ENCODE measurements around the gene PPP1R14D.
A peak's percentile ranks its signal among the peaks of the same experiment; 100 is the strongest.

PPP1R14D gene

DNA sequence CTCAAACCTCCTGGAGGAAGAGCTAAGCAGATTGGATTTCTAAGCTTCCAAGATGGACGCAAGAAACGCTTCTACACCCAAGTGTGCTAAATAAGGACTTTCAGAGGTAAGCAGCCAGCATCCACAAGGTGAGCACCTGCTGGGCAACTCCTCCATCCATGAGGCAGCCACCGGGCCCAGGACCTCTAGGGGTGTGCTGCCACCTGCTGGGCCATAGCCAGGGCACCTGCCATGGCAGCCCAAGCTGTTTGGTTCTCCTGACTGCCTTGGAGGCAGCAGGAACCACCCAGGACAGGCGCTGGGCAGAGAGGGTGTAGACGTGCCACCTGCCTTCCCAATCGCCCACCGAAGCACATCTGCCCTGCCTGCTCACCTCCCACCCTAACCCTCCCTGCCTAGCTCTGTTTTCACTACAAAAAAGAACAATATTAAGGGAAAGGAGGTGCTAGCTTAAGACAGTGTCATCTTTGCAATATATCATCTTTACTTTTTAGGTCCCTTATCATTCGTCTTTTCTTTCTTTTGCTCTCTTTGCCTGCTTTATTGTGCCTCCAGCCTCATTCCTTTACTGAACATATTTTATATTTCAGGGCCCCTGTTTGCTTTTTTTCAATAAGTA is 45.8 kb downstream of the PPP1R14D start:
- DNase-seq (ENCODE audit: low read depth in 2 of 2) = peak; percentile 59 to 72

DNA sequence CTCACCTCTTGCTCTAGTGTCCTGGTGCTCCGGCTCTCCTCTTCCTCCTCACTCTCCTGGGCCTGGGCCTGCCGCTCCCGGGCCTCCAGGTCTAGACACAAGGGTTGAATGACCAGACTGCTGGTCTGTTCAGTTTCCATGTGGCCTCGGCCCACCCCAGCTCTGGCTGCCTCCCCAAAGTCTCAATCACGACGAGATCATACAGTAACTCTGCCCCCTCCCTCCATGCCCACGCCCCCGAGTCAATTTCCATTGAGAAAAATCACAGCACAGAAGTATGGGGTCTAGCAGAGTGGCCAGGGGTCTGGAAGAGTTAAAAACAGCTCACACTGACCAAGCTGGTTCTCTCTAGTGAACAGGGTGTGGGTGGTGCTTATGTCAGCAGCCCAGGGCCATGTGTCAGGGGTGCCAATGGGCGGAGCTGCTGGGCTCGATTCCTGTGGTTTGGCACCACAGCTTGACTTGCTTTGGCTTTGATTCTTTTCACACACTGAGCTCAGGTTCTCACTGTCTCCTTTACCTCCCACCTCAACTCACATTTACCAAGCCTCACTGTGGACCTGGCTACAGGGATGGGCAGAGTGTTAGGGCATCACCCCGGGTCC is 51.9 kb downstream of the PPP1R14D start:
- DNase-seq (ENCODE audit: low read depth in 2 of 2) = no peak

DNA sequence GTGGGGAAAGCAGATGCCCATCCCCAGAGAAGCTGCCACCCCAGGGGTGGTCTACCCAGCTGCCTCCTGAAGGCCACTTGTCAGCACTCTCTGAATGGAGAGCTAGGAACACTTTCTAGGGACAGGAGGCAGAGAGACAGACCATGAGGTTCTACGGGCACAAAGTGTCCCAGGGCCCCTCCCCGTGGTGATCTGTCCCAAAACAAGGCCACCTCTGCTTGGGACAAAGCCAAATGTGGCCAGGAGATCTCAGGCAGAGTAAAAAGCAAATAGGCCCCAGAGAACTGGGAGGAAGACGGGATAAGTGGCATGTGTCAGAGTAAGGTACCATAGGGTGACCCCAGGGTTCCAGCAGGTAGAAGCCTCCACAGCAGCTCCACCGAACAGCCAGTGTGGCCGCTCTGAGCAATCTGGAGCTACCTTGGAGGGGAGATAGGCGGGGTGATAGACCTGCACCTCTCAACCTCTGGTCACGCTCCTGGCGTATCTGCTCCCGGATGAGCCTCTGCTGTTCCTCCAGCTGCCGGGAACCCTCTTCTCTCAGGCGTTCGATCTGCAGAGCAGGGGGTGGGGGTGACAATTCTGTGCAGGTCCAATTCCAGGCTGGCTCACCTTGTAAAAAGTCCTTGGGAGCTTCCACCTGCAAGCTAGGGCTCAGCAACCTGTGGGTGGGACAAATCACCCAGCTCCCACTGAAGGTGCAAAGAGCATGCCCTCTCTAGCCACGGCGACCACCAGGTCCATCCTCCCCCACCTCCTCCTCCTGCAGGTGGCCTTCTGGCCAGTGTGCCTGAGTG is 52.6 kb downstream of the PPP1R14D start:
- no peak for DNase-seq (ENCODE audit: low read depth in 2 of 2)

DNA sequence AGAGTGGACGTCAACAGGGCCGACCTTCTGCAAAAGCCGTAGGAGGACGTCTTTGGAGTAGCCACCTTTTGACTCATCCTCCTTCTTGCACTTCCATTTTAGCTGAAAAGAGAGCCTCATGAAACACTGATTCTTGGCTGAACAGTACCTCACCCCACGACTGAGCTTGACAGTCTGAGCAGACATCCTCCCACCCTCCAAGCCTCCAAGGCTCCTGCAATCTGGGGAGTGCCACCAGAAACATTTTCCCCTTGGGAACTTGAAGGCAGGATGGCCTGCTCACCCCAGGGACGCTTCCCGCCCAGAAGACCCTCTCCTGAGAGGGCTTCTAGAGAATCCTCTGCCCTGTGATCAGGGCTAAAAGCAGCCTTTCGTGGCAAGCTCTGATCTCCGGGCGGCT is 53.5 kb downstream of the PPP1R14D start:
- DNase-seq (ENCODE audit: low read depth in 2 of 2) = no peak

DNA sequence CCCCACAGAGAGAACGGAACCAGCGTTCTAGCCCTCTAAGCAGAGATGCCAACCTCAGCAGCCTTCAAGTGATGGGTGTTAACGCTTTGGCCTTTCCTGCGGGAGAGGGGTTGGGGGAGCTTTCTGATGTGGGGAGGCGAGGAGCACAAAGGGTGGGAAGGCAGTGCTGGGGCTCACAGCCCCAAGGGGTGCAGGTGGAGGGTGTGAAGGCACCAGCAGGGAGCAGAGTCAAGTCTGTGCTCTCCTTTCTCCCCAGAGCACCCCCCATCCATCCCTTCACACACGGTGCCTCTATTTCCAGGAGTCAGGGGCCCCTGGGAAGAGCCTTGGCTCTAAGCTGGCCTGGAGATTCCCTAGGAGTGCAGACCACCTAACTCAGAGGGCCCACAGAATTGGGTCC is 54.6 kb downstream of the PPP1R14D start:
- no peak for DNase-seq (ENCODE audit: low read depth in 2 of 2)

DNA sequence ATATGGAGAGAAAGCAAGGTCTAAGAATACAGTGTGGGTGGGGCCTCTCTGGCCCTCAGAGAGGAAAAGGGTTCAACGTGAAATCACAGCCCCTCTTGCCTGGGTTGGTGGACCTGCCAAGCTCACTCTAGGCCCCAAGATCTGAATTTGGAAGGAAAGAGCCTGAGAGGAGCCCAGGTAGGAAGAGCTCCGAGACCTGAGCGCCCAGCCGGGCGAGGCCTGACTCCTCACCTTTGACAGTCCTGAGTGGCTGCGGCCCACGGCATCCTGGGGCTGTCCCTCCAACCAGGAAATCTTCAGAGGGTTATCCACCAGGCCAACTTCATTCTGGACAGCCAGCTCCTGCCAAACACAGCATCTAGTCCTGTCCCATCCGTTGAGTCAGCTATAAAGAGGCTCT is 55.0 kb downstream of the PPP1R14D start:
- DNase-seq (ENCODE audit: low read depth in 2 of 2) = no peak

DNA sequence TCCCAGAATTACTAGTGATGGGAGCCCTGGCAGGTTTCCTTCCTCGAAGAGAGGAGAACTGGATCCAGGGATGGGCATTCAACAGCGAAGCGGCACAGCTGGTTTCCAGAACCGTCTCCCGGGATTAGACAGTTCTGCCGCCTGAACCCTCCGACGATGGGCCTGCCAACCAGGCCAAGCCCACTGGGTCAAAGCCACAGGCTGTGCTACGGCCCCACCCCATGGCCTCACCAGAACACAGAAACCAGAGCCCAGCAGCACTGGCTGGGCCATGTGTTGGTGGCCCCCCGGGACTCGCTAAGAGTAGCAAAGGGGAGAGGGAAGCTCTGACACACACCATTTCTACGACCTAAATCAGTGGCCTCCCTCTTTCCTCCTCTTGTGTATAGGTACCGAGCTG is 56.5 kb downstream of the PPP1R14D start:
- no peak for DNase-seq (ENCODE audit: low read depth in 2 of 2)

DNA sequence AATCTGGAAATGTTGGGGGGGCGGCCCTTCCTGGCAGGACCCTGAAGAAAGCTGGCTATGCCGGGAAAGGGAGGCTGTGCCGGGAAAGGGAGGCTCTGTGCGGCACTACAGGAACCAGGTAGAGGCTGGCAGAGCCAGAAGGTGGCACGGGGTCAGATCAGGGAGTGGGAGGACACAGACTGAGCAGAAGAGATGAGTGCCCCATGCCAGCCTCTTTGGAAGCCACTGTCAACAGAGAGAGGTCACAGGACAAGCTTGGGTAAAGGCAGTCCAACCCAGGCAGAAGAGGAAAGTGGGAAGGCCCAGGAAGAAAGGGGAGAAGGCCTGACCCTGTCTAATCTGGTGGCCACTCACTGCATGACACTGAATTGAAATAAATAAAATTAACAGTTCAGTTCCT is 57.3 kb downstream of the PPP1R14D start:
- no peak for DNase-seq (ENCODE audit: low read depth in 2 of 2)

DNA sequence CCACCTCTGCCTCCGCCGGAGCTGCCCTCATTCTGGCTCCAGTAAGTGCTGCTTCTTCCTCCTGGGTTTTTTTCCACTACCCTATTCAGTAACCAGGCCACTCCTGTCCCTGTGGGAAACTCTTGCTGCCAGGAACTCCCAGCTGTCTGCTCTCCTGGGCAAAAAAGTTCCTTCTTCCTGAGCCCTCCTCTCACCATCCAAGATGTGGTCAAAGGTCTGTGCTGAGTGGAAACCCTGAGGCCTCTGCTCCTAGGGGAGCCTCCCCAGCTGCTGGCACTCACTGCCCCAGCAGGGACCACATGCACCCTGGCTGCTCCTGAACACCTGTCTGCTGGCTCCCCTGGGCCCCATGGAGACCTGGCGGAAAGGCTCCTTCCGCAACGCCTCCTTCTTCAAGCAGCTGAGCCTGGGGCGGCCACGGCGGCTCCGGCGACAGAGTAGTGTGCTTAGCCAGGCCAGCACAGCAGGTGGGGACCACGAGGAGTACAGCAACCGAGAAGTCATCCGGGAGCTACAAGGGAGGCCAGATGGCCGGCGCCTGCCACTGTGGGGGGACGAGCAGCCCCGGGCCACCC is 58.3 kb downstream of the PPP1R14D start:
- DNase-seq (ENCODE audit: low read depth in 2 of 2) = no peak

DNA sequence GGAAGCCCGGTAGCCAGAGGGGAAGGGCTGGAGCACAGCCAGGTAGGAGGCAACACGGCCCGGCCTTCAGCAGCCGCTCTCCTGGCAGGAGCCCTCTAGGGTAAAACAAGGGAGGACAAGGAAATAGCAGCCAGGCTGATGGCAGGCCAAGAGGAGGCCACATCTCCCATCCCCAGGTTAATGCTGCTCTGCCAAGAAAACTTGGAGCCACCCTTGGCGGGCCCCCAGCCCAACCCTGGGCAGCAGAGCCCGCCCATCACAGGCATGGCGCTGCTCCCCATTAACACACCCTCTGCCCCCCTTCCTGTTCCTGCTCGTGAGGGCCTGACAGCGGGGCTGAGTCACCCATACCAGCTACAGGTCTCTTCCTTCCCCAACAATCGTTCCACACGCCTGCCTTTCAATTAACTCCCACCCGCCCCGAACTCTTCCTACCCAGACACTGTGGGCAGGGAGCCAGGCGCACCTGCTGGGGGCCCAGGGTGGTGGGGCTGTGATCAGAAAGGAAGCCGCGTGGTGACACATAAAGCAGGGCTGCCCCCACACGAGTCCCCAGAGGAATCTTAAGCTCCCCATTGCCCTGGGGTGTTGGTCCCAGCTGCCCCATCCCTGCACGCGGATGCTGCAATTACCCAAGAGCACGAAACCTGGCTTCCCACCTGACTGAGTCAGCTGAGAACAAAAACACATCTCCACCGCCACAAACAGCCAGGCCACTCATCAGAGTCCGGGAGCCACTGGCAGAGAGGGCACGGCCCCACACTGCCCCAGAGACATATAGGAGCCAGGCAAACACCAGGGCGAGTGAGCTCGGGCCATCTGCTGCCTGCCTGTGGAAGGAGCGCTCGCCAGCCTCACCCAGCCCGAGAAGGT is 59.0 kb downstream of the PPP1R14D start, which contains the start of gene C15orf62:
TSS of gene C15orf62 (plus strand) at position 707 of the 873 bp plus-strand sequence. CDS start 516 bp downstream, outside the sequence.
- DNase-seq (ENCODE audit: low read depth in 2 of 2) = no peak

DNA sequence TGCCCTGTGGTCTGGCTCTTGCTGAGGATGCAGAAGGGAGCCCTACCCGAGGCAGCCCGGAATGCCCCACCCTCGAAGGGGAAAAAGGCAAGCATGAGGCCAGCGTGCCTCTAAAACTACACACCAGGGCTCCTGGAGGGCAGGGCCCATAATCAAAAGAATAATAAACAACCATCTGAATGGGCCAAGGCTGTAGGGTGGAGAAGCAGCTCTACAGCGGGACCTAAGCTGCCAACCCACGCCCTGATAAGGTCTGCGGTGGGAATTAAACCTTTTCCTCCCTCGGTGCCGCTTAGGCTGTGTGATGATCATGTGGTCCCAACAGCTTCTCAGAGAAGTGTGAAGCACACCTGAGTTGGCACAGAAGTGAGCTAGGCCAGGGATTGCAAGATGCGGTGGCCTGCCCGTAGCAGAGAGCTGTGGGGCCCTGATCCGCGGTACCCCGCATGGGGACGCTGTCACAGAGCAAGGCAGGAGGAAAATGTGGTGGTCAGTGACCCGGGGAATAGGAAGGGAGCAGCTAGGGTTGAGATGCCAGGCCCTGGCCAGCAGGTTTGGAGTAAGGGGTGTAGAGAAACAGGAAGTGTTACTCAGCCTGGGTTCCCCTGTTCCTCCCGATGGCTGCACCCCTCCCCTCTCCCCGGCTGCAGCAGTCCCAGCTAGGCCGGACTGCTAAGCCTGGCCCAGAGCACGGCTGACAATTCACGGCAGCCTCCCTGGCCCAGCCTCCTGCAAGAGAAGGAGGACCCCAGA is 59.8 kb downstream of the PPP1R14D start:
- DNase-seq (ENCODE audit: low read depth in 2 of 2) = no peak

DNA sequence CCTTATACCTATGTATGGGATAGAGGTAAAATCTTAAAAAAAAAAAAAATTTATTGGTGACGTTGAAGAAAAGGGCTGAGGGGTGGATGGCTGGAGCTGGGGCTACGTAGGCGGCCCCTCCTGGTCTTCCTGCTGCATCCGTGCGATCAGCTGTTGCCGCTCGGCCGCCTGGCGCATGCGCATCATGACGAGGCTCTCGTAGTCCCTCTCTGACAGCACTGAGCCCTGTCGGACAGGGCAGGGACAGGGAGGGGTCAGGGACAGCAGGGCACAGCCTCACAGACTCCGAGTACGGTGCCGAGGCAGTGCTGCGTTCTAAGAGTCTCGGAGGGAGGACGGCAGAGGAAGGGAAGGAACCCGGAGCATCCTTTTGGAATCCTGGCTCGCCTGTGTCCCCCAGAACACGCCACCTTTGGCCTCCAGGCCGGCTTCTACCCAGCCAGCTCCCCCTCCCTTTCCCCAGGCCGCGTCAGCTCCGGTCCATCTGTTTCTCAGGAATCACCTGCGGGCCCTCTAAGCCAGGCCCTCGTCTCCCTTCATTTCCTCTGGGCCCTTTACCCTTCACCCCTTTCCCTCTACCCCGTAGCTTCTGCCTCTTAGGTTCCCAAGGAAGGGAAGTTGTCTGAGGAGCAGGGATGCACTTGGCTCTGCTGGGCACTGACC is 60.5 kb downstream of the PPP1R14D start:
- no peak for DNase-seq (ENCODE audit: low read depth in 2 of 2)

DNA sequence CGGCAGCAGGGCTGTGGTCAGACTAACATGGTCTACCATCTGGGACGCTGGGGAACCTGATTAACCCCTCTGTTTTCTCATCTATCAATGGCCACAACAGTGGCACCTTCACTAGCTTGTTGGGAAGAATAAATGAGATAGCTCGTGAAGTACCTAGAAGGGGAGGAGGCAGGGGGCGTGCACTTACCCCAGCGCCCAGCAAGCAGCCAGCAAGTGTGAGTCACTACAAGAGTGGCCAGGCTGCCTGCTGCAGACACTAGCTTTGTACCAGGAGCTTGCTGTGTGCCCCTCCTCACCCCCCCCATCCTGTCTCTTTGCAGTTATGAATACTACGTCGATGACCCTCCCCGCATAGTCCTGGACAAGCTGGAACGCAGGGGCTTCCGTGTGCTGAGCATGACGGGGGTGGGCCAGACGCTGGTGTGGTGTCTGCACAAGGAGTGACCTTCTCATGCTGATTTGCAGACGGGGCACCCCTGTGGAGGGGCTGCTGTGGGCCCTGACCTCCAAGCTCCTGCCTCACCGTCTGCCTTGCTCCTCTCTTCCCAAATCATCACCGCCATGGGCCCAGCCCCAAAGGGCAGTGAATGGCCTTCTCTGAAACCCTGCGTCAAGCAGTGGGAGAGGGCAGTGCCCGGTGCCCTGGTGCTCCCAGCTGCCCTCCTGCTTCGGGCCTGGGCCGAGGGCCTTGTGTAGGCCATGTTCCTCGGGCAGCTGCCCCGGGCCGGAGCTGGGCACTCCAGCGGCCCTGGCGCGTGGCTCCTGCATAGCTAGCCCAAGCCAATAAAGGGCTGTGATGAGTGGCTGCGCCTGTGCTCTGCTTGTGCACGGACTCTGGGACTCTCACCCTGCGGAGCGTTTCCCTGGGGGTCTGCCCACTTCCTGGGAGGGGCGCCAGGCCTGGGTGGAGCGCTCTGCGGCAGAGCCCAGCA is 61.3 kb downstream of the PPP1R14D start:
- DNase-seq (ENCODE audit: low read depth in 2 of 2) = no peak

DNA sequence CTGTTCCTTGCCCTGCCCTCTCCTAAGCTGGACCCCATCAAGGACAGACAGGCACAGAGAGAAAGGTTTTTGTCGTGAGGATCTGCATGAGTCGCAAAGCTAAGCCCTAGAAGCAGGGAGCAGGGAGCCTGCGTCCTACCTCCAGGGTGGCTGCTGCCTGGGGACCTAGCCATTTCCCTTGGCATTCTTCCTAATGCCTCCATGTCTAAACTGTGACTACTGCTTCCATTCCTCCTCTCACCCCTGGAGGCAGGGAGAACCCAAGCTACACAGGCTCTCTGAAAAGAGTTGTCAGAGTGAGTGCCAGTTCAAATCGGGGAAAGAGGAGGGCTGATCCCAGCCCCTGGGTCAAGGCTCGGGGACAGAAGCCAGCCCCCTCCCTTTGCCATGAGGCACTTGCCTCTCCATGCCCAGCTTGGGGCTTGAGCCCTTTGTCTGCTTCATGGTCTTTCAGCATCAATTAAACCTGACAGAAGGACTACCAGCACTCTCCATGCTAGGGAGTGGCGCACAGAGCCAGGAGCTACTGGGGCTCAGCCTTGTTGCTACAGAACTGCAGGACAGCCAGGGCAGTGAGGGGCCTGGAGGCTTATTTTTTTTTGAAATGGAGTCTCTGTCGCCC is 62.2 kb downstream of the PPP1R14D start:
- DNase-seq (ENCODE audit: low read depth in 2 of 2) = no peak
